GM21786 (cell line): ENCODE data around the gene PPFIA1.
"Not testable (repeated sequence)": the region's sequence is repeated elsewhere in the genome, so short reads cannot be mapped to it uniquely, and the experiment has no call there.

Source experiments
- ATAC-seq: cut with Tn5 transposase; IDR thresholded peaks from one replicate; pipeline ENCODE4 v1.9.1; 2021; ENCODE audit not compliant: unreplicated experiment

Gene PPFIA1

DNA sequence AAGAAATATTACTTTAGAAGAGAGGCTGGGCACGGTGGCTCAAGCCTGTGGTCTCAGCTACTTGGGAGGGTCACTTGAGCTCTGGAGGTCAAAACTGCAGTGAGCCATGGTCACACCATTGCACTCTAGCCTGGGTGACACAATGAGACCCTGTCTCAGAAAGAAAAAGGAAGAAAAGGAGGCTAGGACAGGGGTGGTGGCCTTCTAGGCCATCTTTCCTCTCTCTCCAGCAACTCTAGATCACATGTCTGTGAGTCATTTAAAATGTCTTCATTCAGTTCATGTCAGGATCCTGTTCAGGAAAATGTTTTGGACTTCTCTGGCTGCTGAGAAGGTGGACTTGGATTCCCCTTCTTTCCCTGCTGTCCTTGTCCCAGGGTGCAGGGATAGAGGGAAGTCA lies 53.3 kb downstream of the PPFIA1 start:
- no peak for ATAC-seq

DNA sequence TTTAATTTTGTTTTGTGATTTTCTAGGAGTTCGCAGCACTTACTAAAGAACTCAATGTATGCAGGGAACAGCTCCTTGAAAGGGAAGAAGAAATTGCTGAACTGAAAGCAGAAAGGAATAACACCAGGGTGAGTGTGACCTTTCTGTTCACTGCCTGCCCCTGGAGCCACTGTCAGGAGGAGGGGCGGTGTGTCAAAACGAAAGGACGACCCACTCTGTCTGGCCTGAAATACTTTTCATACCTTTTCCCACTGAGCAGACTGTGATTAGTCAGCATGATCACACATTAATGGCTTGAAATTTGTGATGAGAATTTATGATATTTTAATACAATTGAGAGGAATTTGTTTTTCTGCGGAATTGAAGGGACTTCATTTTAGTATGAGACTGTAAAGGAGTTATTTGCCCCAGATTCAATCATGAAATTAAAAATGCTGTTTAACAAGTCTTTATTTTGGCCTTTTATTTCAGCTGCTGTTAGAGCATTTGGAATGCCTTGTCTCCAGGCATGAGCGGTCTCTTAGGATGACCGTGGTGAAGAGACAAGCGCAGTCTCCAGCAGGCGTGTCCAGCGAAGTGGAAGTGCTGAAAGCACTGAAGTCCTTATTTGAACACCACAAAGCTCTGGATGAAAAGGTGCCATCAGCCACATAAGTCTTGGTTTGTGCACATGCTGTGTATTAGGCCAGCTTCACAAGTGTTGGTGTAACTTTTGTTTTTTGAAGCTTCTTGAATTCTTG lies 54.1 kb downstream of the PPFIA1 start:
- ATAC-seq, result peak; percentile 64

DNA sequence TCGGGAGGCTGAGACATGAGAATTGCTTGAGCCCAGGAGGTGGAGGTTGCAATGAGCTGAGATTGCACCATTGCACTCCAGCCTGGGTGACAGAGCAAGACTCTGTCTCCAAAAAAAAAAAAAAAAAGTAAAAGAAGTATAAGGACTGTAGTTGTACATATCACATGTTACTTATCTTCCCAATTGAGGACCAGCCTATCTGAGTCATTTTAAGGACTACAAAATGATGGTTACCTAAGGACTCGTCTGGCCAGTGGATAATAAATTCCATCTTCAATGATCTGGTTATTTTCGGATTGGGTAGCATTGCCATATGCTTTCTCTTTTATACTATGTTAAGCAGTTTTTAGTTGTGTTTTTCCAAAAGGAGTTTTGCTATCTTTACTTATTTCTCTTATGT lies 55.3 kb downstream of the PPFIA1 start:
- no peak for ATAC-seq

DNA sequence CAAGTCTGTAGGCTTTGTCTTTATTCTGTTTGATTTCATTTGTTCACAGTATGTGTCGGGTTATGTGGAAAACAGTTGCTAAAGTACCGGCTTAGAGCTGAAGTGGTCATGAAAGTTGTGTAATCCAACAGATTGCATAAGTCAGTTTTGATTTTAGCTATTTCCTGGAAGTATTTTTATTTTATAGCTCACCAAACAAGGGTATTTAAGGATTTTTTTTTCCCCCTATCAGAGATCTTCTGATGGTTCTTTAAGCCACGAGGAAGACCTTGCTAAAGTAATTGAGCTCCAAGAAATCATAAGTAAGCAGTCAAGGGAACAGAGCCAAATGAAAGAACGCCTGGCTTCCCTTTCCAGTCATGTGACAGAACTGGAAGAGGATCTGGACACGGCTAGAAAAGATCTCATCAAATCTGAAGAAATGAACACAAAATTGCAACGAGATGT lies 55.9 kb downstream of the PPFIA1 start:
- ATAC-seq, result no peak

DNA sequence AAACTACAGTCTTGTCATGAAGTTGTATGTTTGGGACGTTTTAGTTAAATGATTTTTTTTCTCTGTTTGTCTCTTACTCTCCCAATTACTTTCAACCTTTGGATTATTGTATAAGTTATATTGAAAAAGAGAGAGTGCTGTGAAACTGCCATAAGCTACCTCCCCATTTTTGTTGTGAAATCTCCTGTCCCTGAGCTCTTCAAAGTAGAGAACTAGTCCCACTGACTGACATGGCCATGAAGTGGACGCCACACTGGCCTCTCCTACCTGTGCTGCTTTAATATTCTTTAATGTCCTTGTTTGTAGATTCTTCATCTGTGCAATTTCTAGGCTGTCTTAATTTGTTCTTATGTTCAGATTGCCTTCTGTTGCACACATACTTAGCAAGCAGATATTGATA lies 56.3 kb downstream of the PPFIA1 start:
- ATAC-seq, result no peak

DNA sequence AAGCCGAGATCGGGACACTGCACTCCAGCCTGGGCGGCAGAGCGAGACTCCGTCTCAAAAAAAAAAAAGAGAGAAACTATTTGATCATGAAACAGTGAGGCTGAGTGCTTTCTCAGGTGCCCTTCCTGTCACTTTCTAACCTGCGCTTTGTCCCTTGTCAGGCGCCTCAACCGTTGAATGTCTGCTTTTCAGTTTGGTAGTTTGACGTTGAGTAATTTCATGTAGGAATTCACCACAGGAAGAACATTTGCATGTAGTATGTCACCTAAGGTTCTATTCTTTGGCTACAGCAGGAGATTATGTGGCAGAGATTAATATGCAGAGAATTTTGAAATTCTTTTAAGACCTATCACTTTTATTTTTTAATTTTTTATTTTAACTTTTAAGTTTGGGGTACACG lies 57.2 kb downstream of the PPFIA1 start:
- ATAC-seq, result no peak

DNA sequence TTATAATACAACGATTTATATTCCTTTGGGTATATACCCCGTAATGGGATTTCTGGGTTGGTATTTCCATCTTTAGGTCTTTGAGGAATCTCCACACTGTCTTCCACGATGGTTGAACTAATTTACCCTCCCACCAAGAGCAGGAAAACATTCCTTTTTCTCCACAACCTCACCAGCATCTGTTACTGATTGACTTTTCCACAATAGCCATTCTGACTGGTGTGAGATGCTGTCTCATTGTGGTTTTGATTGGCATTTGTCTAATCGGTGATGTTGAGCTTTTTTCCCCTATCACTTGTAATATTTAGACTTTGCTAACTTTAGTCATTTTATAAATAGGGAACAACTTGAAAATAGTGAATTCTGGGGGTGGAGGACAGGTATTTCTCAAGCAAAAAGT lies 58.1 kb downstream of the PPFIA1 start:
- ATAC-seq, result no peak

DNA sequence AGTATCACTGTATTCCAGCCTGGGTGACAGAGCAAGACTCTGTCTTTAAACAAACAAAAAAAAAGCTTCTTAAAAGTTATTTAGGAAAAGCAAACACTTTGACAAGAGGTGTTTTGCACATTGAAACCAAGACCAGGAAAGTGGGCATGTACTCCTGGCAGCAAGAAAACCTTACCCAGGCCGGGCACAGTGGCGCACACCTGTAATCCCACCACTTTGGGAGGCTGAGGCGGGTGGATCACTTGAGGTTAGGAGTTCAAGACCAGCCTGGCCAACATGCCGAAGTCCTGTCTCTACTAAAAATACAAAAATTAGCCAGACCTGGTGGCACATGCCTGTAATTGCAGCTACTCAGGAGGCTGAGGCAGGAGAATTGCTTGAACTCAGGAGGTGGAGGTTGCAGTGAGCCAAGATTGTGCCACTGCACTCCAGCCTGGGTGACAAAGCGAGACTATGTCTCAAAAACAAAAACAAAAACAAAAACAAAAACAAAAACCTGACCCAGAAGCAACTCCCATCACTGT lies 60.9 kb downstream of the PPFIA1 start:
- ATAC-seq, result not testable (repeated sequence)

DNA sequence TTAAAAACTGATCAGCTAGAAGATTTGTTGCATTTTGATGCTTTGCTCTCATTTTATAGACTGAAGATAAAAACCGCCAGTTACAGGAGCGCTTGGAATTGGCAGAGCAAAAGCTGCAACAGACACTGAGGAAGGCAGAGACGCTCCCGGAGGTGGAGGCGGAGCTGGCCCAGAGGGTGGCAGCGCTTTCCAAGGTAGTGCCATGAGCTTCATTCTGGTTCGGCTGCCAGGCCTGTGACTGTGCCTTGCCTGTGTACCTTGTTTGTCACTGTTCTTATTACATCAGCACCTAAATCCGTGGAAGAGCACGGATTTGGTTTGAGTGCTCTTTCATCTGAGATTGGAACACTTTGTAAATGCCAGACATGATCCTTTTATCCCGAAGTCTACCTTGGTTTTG lies 61.4 kb downstream of the PPFIA1 start:
- ATAC-seq, result no peak

DNA sequence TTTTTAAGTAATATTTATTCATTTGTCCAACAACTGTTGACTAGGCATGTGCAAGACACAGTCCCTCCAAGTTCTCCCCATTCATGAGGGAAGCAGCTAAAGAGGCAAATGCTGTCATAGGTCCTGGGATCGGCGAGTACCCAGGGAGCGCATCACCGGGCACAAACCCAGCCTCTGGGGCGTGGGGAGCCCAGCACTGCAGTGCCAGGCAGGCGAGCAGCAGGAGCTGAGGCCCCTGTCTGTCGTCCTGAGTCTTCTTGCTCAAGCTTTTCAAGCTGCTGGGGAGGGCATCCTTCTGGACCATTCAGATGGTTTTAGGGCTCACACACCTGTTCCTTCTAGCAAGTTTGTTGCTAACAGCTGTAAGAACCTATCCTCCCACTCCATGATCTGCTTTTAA lies 62.1 kb downstream of the PPFIA1 start:
- no peak for ATAC-seq

DNA sequence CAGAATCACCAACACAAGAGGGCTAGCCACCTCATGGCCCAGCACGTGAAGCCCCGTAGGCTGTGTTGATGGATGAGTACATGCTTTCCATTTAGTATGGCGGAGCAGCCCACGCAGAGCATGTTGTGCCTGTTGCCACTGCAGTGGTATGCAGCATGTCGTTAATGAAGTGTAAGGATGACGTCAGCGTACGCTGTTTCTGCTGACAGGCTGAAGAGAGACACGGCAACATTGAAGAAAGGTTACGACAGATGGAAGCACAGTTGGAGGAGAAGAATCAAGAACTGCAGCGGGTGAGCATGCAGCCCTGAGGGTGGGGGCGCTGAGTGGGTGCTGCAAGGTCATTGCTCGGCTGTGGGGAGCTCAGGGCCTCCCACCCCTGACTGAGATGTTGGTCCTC lies 62.8 kb downstream of the PPFIA1 start:
- ATAC-seq, result no peak

DNA sequence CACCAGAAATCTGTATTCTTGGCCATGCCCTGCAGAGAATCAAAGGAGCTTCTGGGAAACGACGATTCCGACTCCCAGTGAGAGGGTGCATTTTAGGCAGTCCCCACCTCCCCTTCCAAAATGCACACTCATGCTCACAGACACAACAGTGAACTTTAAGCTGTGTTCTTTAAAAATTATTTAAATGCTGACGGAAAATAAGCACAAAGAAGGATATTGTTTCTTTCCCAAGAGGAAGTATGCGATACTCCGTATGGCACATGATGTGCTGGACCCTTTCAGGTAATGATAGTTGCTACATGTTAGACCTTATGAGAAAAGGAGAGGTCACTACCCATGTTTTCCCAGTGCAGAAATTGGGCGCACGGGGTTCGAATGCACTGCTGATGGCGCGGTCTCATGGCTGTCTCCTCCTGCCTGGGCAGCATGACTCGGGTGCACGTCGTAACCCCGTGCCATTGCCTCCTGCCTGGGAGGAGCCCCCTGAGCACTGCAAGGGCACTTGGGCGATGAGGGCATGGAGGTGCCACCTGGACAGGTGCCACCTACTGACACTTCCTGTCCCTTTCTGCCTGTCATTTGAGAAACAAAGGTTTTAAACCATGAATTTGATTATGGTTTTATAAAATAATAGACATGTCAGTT lies 64.0 kb downstream of the PPFIA1 start:
- no peak for ATAC-seq

DNA sequence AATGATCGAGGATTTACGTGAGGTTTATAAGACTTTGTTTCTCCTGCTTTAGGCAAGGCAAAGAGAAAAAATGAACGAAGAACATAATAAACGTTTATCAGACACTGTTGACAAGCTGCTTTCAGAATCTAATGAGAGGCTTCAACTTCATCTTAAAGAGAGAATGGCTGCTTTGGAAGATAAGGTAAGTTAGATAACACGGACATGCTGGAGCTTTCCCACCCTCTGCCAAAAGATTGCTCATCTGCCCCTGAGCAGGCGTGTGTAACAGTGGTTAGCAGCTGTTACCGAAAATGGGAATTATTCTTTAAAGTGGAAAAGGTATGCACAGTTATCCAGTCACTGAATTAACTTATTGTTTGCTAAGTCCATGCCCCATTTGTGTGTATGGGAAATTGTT lies 65.0 kb downstream of the PPFIA1 start:
- no peak for ATAC-seq

DNA sequence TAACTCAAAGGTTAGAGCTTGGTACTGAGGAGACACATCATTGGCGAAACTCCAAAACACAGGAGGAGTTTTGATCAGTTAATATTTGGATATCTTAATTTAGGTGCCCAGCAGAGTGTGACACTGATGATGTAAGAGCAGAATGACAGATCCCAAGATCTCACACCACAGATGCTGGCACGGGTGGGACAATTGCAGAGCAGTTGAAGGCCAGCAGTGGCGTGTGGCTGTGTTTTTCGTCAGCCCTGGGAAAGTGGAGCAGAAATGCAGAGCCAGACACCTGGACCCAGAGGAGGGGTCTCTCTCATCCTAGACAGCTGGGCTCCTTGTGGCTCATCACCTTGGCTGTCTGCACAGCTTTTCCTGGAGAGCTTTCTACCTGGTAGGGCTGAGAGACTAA lies 68.1 kb downstream of the PPFIA1 start:
- ATAC-seq, result no peak

DNA sequence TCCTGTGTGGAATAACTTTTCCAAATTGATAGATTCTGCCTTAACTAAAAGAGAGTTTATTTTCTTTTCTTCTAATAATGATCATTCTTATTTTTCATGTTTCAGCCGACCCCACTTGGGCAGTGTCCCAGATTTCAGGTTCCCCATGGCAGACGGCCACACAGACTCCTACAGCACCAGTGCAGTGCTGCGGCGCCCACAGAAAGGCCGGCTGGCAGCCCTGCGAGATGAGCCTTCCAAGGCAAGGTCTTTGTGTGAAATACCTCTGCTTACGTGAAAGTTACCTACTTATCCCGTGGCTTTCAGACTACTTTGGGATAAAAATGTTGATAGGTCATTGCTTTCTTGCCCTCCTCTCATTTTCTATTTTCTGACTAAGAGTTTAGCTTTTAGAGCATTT lies 68.6 kb downstream of the PPFIA1 start:
- no peak for ATAC-seq

DNA sequence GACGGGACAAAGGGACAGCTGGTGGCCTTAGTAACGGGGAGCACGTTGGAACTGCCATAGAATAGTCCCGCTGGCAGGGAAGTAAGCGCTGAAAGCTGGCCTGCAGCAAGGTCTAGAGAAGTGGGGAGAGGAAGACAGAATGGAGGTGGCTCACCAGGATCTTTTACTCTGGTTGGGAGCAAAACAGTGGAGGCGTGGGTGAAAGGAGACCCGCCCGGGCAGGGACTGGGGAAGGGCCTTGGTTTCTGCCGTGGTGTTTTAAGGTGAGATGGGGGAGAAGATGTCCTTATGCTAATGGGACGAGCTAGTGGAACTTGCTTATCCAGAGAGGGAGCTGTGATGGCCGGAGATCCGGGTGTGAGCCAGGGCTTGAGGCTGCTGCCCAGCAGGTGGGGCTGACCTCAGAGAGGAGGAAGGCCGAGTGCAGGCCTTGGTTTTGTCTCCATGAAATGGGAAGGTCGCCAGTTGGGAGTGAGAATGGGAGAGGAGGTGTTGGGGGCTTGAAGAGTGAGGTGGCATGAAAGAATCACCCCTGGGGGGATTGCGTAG lies 71.5 kb downstream of the PPFIA1 start:
- ATAC-seq, result no peak

DNA sequence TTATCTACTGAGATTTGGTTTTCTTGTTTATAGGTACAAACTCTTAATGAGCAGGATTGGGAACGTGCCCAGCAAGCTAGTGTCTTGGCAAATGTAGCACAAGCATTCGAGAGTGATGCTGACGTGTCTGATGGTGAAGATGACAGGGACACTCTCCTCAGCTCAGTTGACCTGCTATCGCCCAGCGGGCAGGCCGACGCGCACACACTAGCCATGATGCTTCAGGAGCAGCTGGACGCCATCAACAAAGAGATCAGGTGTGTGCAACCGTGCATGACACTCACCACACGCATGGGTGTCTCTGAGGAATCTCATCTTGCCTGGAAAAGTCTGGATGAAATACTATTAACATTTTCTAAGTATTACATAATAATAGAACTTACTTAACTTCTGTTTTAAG lies 73.1 kb downstream of the PPFIA1 start:
- ATAC-seq, result no peak

DNA sequence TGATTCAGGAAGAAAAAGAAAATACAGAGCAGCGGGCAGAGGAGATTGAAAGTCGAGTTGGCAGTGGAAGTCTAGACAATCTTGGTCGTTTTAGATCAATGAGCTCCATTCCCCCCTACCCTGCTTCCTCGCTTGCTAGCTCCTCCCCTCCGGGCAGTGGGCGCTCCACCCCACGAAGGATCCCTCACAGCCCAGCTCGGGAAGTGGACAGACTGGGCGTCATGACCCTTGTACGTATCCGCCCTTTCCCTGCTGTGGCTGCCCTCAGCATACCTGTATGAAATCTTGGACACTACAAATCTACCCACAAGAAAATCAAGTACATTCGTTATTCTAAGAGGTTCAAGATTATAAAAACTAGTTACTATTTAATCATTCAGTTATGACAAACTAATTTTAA lies 77.7 kb downstream of the PPFIA1 start:
- no peak for ATAC-seq

DNA sequence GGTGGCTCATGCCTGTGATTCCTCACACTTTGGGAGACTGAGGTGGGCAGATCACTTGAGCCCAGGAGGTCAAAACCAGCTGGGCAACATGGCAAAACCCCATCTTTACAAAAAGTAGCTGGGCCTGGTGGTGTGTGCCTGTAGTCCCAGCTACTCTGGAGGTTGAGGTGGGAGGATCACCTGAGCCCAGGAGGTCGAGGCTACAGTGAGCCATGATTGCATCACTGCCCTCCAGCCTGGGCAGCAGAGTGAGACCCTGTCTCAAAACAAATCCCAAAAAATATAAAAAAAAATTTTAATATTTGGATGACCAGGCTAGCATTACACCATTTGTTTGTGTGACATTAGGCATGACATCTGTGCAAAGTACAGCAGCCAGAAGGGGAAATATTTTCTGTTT lies 78.1 kb downstream of the PPFIA1 start:
- ATAC-seq, result no peak

DNA sequence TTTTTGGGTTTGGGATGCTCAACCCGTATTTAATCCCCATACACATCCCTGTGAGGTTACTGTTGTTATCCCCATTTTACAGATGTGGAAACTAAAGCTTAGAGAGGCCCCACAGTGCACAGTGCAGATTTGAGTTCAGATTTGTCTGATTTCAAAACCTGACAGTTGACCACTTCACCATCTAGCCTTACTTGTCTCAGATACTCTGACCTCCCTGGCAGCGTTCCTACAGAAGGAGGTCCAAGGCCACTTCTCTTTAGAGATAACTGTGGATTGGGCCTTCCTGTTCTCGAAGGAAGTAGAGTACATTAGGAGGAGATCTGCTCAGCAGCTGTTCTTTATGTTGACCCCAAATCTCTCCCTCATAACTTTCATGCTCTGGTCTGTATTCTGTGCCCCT lies 81.2 kb downstream of the PPFIA1 start:
- ATAC-seq, result no peak

DNA sequence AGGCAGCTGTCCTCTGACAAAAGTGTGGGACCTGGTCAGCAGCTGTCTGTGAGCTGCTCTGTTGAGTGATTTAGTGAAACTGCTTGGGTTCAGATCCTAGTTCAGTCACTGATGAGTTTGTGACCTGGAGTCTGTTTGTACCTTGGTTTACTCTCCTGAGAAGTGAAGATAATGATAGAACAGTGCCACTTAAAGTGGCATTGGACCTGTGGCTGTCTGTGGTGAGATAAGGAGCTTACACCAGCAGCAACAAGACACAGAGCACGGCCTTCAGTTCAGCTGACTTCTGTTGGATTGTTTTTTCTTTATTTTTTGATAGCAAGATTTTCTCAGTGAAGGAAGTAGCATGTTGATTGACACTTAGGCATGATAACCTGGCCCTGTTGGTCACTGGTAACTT lies 81.6 kb downstream of the PPFIA1 start:
- ATAC-seq, result no peak

DNA sequence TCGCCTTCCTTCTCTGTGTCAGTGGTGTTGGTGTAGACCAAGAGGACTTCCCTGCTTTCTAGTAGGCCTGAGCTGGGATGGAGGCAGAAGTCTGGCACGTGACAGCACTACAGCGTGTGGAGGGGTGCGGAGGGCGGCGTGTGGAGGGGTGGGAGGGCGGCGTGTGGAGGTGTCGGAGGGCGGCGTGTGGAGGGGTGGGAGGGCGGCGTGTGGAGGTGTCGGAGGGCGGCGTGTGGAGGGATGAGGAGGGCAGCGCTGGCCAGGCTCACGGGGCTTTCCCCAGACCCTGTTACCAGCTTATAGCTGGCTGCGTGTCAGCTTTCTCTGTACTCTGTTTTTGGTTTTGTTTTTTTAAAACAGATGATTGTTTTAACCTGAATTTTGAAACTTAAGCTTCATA lies 82.1 kb downstream of the PPFIA1 start:
- no peak for ATAC-seq
